Ishikawa (cell line): ENCODE data around the gene CASK.

Experiments
- EP300 ChIP-seq: IDR thresholded peaks from 2 replicates; pipeline ENCODE4 v1.6.1; 2012; ENCODE audit warnings: borderline replicate concordance
- NFIC ChIP-seq: IDR thresholded peaks from 2 replicates; pipeline ENCODE4 v1.6.1; 2012
- RAD21 ChIP-seq: IDR thresholded peaks from 2 replicates; pipeline ENCODE4 v1.6.1; 2012; ENCODE audit warnings: low read depth
- TAF1 ChIP-seq: IDR thresholded peaks from 2 replicates; pipeline ENCODE4 v1.6.1; 2012; ENCODE audit warnings: low read depth, mild to moderate bottlenecking
- TCF12 ChIP-seq: IDR thresholded peaks from 2 replicates; pipeline ENCODE4 v1.6.1; 2012; ENCODE audit warnings: low read depth
- TF ChIP-seq, protein P1 (sequence below): IDR thresholded peaks from 2 replicates; pipeline ENCODE4 v1.6.1; 2012

DNA sequence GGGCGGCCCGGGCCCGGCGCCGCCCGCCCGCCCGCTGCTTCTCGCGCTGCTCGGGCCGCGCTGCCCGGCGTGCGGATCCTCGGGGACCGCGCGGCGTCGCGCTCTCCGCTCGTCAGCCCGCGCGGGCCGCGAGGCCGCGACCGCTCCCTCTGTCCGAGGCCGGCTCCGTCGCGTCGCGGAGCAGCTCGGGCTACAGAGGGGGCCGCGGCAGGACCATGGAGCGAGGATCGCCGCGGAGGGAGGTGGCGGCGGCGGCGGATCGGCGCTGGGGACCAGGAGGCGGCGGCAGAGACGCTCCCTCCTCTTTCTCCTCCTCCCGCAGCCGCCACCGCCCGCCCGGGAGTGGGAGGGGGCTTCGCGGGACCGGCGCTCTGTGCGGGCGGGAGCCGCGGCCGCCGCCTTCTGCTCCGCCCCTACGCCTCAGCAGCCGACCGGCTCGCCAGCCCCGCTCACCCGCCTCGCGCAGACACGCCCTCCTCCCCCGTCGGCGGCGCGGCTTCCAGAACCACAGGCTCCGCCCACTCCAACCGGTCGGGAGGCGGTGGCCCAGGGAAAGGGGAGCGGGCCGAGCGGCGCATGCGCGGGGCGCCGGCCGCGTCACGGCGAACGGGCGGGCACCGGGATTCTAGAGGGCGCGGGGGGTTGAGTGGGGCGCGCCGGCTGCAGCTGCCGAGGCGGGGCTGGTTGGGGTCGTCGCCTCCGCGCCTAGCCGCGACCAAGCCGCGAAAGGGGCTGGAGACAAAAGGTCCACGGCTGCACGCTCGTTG lies at the start of gene CASK:
- TF ChIP-seq TAF1 (peak; percentile 33; the same call in 1 of the 2 replicates), TCF12 (no peak), NFIC (no peak), RAD21 (no peak), EP300 (no peak)
- TF ChIP-seq, protein P1, sequence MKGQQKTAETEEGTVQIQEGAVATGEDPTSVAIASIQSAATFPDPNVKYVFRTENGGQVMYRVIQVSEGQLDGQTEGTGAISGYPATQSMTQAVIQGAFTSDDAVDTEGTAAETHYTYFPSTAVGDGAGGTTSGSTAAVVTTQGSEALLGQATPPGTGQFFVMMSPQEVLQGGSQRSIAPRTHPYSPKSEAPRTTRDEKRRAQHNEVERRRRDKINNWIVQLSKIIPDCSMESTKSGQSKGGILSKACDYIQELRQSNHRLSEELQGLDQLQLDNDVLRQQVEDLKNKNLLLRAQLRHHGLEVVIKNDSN, result no peak
